SU-DHL-6 (cell line): ENCODE measurements around the gene INSM1.

Experiments
- CTCF ChIP-seq: fragments of 200-600 bp; sonication (generic); IDR thresholded peaks from one replicate; pipeline ENCODE4 v1.5.1; 2017; ENCODE audit warnings: antibody characterized with exemption, mild to moderate bottlenecking, low read length, moderate library complexity; ENCODE audit not compliant: insufficient read depth, poor library complexity, severe bottlenecking
- EZH2phosphoT487 ChIP-seq: fragments of 200-600 bp; sonication (generic), shearing (Covaris generic); conservative IDR thresholded peaks from 2 replicates; pipeline ENCODE4 v1.6.1; 2018; ENCODE audit warnings: mild to moderate bottlenecking, antibody characterized with exemption, low read length, moderate library complexity, mixed read lengths

GRCh38 chr20:20370094-20370575 lies 2.2 kb downstream of the INSM1 start:
- TF ChIP-seq CTCF (no peak), EZH2phosphoT487 (0 out of 2 replicates have a peak, but pooled peaks have one; percentile 19)
